ENCODE data around the gene TBATA.
"Not testable (repeated sequence)": the region's sequence is repeated elsewhere in the genome, so short reads cannot be mapped to it uniquely, and the experiment has no call there.

GRCh38 chr10:70768026-70768685 lies 17.0 kb downstream of the TBATA start:
- TF ChIP-seq POLR2A, CTCF, EP300 (IDR thresholded peaks at IDR 0.05): not testable (repeated sequence)
